Left ventricle myocardium inferior (tissue), 1 donor: Measurements from ENCODE around the gene HDAC4. TPM values are rescaled to one million over a fixed set of nuclear protein-coding genes. Genes with fewer than 3 reads are reported as not detected.

Experiments used
- DNase-seq: peaks from one replicate; pipeline ENCODE4 v3.0.0-alpha.2; 2020
- H3K27ac ChIP-seq: fragments of 200-600 bp; replicated peaks from 2 replicates; pipeline ENCODE4 v1.8.0; 2021
- H3K27me3 ChIP-seq: fragments of 200-600 bp; 2 replicates; pipeline ENCODE4 v1.8.0; 2021; ENCODE audit warnings: low read depth
- H3K36me3 ChIP-seq: fragments of 200-600 bp; 2 replicates; pipeline ENCODE4 v1.8.0; 2021
- H3K4me1 ChIP-seq: fragments of 200-600 bp; 2 replicates; pipeline ENCODE4 v1.8.0; 2021
- H3K4me3 ChIP-seq: fragments of 200-600 bp; 2 replicates; pipeline ENCODE4 v1.8.0; 2021; ENCODE audit warnings: mild to moderate bottlenecking, moderate library complexity
- H3K9me3 ChIP-seq: fragments of 200-600 bp; replicated peaks from 2 replicates; pipeline ENCODE4 v1.8.0; 2021
- CTCF ChIP-seq: fragments of 200-600 bp; IDR thresholded peaks from 2 replicates; pipeline ENCODE4 v1.8.0; 2021; ENCODE audit warnings: antibody characterized with exemption, mild to moderate bottlenecking, borderline replicate concordance
- intact Hi-C: fragments of 100-400 bp; cut with micrococcal nuclease; formaldehyde crosslinking; loops from one replicate; pipeline ENCODE4 v1.11.0; 2022
- total RNA-seq: library from RNA; stranded (reverse); fragmentation: NEBNext Ultra II Directional; extraction: Animal tissue kit (Norgen Biotek cat#: 25700); gene quantifications from one replicate; pipeline ENCODE4 v1.2.1, GENCODE V29; 2021
- donor health status: DM: no; HTN: yes; CAD: no; lungs with severe emphysema.

HDAC4 gene
- total RNA-seq, 1 donor from 2014 or later, result 23.9 TPM

DNA sequence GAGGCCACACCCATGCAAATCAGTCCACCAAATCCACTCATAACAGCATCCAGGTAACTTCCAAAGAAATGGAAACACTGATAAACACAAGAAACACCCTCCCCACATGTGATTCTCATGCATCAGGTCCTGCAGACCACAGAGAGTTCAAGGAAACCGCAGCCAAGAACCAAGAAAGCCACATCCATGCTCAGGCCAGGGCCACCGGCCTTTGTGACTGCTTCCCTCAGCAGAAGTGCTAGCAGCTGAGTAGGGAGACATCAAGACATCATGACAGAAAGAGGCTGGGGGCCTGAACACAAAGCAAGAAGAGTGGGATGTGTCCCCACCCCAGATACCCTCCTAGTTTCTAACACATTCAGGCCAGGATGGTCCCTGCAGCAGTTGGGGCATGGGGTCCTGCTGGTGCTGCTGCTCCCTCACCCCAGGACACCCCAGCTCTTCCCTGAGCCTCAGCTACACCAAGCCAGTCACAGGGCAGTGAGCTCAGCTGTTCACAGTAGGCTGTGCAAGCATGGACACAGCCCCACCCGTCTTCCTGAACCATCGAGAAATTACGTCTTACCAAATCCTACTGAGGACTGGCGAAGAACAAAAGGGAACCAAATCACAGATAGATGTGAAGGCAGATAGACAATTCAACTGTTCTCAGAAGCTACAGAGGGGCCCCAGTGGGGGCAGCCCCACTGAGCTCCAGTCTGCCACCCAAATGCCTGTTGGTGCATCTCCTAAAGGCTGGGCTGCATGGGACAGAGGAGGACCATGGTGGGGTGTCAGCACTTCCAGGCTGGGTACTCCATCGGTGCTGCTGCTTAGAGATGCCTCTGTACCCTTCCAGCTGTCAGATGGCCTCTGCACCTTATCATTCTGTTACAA lies 60.9 kb downstream of the HDAC4 start:
- peaks cover 43% of the 10 kb centered on the region for H3K4me1 ChIP-seq
- no peaks in the 10 kb centered on the region for H3K36me3 ChIP-seq
- no peak for TF ChIP-seq CTCF
- DNase-seq, result no peak
- H3K4me3 ChIP-seq, result no peak overlapping the region
- intact Hi-C loops, result no loop called here
- no peaks in the 10 kb centered on the region for H3K27me3 ChIP-seq
- H3K9me3 ChIP-seq, result peaks cover 8% of the 10 kb centered on the region
- H3K27ac ChIP-seq, result no peak overlapping the region

- no peak for DNase-seq
- Histone ChIP-seq H3K4me3 (no peak overlapping the region), H3K36me3 (no peaks in the 10 kb centered on the region), H3K27me3 (no peaks in the 10 kb centered on the region), H3K4me1 (peaks cover 36% of the 10 kb centered on the region), H3K9me3 (peaks cover 8% of the 10 kb centered on the region), H3K27ac (no peak overlapping the region)
- intact Hi-C loops, result no loop called here
- no peak for TF ChIP-seq CTCF
Observed at GRCh38 chr2:239339241-239339640, 61.6 kb downstream of the HDAC4 start.

DNA sequence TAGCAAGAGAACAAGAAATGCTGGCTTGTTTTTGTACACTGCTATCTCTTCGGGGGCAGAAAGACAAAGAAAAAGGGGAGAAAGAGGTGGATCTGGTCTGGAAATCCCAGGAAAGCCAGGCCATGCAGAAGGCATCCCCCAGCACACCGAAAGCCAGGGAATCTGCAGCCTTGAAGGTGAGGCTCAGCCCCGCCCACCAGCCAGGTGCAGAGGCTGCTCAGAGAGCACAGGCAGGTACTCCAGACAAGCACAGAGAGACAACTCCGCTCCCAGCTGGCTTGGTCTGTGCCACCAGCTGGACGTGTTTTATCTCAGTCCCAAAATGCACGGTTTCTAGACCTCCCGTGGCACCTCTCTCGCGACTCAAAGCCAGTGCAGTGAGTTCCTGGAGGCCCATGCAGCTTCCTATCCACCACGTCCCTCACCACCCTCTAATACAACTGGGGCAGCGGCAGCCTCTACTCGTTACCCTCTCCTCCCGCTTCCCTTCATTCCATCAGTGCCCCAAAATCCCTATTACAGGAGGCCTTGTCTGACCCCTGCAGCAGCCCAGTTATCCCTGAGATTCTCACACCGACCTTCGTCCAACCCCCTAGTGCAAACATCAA lies 62.8 kb downstream of the HDAC4 start:
- H3K27ac ChIP-seq, result peak overlapping the region; percentile 42
- no peaks in the 10 kb centered on the region for H3K36me3 ChIP-seq
- peaks cover 8% of the 10 kb centered on the region for H3K9me3 ChIP-seq
- peaks cover 36% of the 10 kb centered on the region for H3K4me1 ChIP-seq
- no peak for DNase-seq
- TF ChIP-seq CTCF, result no peak
- peak overlapping the region; percentile 18 for H3K4me3 ChIP-seq
- intact Hi-C loops, result no loop called here
- H3K27me3 ChIP-seq, result no peaks in the 10 kb centered on the region

DNA sequence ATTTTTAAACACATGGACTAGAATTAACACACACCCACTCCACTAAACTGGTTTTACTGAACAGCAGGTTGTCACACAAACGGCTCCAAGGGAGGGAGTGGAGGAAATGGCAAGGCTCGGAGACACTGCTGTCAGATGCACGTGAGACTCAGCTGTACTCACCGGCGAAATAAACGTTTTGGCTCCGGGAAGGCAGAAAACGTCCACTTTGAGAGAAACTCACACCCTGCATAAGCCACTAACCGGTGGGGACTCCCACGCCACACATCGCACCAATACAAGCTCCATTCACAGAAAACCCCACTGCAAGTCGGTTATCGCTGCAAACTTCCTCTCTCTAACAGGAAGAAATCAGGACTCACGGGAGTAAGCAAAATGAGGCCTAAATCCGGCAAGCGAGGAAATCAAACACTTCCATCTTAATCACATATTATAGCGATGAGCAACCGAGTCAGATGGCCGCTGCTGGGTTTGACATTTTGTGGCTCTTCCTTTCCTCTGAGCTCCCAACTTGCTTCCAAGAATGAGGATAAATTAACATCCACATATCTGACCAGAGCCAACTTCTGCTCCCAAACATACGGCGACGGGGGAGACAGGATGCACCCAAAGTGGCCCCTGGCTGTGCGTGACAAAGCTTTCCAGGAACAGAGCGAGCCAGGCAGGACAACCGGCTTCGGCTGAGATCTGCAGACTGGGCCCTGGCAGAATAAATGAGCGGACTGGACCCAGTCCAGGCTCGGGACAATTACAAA lies 63.5 kb downstream of the HDAC4 start:
- Histone ChIP-seq H3K9me3 (peaks cover 6% of the 10 kb centered on the region), H3K4me1 (peaks cover 37% of the 10 kb centered on the region), H3K4me3 (peak overlapping the region; percentile 18), H3K27me3 (no peaks in the 10 kb centered on the region), H3K27ac (peak overlapping the region; percentile 42), H3K36me3 (no peaks in the 10 kb centered on the region)
- no peak for TF ChIP-seq CTCF
- intact Hi-C loops, result no loop called here
- DNase-seq, result no peak

- Histone ChIP-seq H3K36me3 (no peaks in the 10 kb centered on the region), H3K4me3 (peak overlapping the region; percentile 35), H3K9me3 (no peaks in the 10 kb centered on the region), H3K4me1 (peaks cover 66% of the 10 kb centered on the region), H3K27ac (peak overlapping the region; percentile 95), H3K27me3 (no peaks in the 10 kb centered on the region)
- no peak for TF ChIP-seq CTCF
- intact Hi-C loops, result no loop called here
- DNase-seq, result no peak
Observed at GRCh38 chr2:239331560-239331959, 69.3 kb downstream of the HDAC4 start.
